Measurements from ENCODE around the gene VENTX. TPM values are rescaled to one million over a fixed set of nuclear protein-coding genes. Genes with fewer than 3 reads are reported as not detected.

Gene VENTX
- polyA plus RNA-seq, 3 donors = 0.22 to 0.42 (median 0.33) TPM

- no peak for DNase-seq (ENCODE audit: extremely low read depth in 1 of 11, low read depth in 9 of 11, low spot score in 4 of 11)
These were observed 36.3 kb upstream of the VENTX start for GRCh38 chr10:133201151-133201947.

DNA sequence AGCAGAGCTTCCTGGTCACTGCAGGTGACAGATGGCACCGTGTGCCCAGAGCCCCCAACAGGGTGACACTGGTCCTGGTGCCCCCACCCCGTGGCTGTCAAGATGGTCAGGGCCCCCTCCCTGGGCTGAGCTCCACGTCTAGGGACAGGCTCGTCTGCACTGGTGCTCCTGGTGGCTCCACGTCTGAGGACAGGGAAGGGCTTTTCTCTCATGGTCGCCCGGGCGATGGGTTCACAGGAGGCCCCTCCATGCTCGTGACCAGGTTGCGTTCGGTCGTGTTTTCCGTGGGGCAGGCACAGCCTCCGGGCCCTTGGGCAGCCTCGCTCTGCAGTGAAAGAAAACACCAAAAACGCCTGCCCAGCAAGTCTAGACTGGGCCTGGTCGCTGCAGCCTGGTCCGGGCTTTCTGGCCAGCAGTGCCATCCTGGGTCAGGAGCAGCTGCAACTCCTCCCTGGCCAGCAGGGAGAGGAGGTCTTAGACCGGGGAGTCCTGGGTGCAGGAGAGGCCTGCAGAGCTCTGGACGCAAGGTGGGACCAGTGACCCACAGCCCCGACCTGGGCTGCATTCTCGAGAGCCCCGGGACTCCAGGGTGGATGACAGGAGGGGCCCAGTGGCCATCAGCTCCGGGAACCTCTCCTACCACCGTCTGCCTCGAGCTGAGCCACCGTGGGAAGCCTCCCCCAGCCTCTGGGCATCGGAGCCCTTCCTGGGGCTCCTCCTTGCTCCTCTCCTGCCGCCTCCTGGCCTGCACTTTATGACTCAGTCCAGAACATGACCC is 35.5 kb upstream of the VENTX start:
- no peak for DNase-seq (ENCODE audit: extremely low read depth in 1 of 11, low read depth in 9 of 11, low spot score in 4 of 11)

GRCh38 chr10:133202778-133203651 is 34.6 kb upstream of the VENTX start:
- no peak for DNase-seq (ENCODE audit: extremely low read depth in 1 of 11, low read depth in 9 of 11, low spot score in 4 of 11)

GRCh38 chr10:133203652-133204195 is 33.9 kb upstream of the VENTX start:
- no peak for DNase-seq (ENCODE audit: extremely low read depth in 1 of 11, low read depth in 9 of 11, low spot score in 4 of 11)

- DNase-seq (ENCODE audit: extremely low read depth in 1 of 11, low read depth in 9 of 11, low spot score in 4 of 11) = no peak
These were observed 33.2 kb upstream of the VENTX start for GRCh38 chr10:133204226-133205015.

GRCh38 chr10:133205146-133205545 is 32.5 kb upstream of the VENTX start:
- DNase-seq (ENCODE audit: extremely low read depth in 1 of 11, low read depth in 9 of 11, low spot score in 4 of 11) = no peak

DNA sequence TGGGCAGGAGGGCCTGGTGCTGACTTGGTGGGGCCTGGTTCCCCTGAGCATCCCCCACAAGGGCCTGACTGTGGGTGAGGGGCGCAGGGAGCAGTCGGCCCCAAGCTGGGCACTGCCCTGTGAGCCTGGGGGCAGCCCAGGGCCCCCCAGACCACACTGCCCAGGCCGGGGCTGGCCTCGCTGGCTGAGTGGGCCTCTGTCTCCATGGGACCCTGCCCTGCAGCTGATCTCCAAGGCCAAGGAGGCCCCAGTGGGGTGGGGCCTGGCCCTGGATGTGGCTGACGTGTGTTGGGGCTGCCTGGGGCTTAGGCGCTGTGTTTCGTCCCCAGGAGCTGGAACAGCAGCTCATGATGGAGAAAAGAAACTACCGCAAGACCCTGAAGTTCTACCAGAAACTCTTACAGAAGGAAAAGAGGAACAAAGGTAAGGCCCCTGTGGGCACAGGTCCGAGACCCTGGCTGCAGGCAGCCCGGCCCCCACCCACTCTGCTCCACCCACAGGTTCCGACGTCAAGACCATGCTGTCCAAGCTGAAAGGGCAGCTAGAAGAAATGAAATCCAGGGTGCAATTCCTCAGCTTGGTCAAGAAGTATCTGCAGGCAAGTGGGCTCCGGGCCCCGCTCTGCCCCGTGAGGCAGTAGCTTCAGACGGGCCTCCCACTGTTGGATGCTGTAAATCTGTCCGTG is 31.2 kb upstream of the VENTX start:
- DNase-seq (ENCODE audit: extremely low read depth in 1 of 11, low read depth in 9 of 11, low spot score in 4 of 11) = no peak

DNA sequence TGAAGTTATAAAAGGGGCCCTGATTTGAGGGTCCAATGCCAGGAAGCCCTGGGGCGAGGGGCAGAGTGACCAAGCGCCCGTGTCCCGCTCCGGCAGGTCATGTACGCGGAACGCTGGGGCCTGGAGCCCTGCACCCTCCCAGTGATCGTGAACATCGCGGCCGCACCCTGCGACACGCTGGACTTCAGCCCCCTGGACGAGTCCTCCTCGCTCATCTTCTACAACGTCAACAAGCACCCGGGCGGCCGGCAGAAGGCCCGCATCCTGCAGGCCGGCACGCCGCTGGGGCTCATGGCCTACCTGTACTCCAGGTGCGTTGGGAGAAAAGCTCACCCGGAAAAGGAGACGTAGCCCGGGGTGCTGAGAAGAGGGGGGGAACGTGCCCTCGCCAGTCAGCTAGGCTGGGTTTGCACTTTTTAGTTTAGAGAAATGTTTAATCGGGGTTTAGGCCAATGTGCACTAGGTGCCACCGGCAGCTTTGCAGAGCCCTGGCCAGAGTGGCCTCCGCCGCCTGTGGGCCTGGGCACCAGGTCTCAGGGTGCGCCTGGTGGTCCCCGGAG is 30.5 kb upstream of the VENTX start:
- no peak for DNase-seq (ENCODE audit: extremely low read depth in 1 of 11, low read depth in 9 of 11, low spot score in 4 of 11)

DNA sequence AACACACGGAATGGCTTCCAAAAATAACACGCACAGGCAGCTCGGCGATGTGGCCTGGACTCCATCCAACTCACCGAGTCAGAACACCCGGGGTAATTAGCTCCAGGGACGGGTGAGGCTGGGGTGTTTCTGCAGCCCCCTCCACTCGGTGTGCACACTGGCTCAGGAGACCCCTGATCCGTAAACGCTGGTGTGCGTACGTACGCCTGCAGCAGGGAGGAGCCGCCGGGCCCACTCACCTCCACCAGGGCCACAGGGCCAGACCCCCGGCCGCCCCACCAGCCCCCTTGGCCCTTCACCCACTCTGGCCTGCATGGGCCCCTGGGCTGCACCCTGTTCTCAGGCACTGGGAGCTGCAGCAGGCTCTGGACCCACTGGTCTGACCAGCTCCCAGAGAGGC is 30.0 kb upstream of the VENTX start:
- no peak for DNase-seq (ENCODE audit: extremely low read depth in 1 of 11, low read depth in 9 of 11, low spot score in 4 of 11)

GRCh38 chr10:133208466-133208865 is 29.2 kb upstream of the VENTX start:
- DNase-seq (ENCODE audit: extremely low read depth in 1 of 11, low read depth in 9 of 11, low spot score in 4 of 11) = no peak

DNA sequence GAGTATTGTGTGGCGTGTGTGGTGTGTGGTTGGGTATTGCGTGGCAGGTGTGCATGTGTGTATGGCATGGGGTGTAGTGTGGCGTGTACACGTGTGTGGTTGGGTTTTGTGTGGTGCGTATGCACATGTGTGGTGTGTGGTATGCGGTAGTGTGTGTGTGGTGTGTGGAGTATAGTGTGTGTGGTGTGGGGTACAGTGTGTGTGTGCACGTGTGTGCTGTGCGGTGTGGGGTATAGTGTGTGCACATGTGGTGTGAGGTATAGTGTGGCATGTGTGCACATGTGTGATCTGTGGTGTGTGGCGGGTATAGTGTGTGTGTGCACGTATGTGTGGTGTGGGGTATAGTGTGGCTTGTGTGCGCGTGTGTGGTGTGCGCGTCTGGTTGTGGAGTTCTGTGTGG is 28.5 kb upstream of the VENTX start:
- DNase-seq (ENCODE audit: extremely low read depth in 1 of 11, low read depth in 9 of 11, low spot score in 4 of 11) = no peak

DNA sequence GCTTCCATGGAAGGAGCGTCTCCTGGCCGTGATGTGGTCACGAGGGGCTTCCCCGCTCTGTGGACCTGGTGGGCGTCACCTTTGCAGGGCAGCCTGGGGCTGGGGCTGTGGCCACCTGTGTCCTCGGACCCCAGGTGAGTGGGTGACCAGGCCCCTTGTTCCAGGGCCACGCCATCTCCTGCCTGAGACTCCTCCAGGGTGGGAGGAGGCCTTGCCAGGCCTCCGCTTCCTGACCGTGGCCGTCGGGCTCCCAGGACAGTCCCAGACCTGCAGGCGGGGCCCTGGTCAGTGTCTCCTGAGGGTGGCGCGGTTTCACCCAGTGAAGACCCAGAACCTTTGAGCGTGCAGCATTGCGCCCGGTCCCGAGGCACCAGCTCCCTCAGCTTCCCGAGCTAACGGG is 28.0 kb upstream of the VENTX start:
- no peak for DNase-seq (ENCODE audit: extremely low read depth in 1 of 11, low read depth in 9 of 11, low spot score in 4 of 11)

- DNase-seq (ENCODE audit: extremely low read depth in 1 of 11, low read depth in 9 of 11, low spot score in 4 of 11) = no peak
These were observed 27.1 kb upstream of the VENTX start for GRCh38 chr10:133210398-133211140.

DNA sequence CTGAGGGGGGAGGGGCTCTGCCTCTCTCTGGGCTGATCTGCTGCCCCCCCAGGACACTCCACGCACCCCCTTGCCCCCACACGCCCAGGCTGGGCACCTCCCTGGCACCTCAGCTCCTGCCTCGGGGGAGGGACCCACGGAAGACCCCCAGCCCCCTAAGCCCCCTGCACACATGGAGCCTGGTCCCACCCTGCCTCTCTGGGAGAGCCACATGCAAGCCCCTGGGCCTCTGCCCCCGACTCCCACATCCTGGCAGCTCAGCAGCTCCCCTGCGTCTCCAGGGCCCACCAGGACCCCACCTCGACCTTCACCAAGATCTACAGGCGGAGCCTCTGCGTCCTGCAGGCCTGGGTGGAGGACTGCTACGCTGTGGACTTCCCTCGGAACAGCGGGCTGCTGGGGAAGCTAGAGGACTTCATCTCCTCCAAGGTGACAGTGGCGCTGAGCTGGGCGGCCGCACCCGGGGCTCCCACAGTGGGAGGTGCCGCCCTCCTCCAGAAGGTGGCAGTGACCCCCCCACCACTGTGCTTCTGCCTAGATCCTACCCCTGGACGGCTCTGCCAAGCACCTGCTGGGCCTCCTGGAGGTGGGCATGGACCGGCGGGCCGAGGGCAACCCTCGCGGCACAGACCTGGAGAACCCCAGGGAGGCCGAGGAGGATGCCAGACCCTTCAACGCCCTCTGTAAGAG is 26.4 kb upstream of the VENTX start:
- DNase-seq (ENCODE audit: extremely low read depth in 1 of 11, low read depth in 9 of 11, low spot score in 4 of 11) = no peak

GRCh38 chr10:133211959-133212852 is 25.4 kb upstream of the VENTX start:
- DNase-seq (ENCODE audit: extremely low read depth in 1 of 11, low read depth in 9 of 11, low spot score in 4 of 11) = no peak

Measured in renal cortex interstitium (tissue), 11 donors.